GM03348 (cell line): ENCODE measurements around the gene TRMT2A.

Source experiments
- DNase-seq: peaks from one replicate; pipeline ENCODE4 v3.0.0; 2012; ENCODE audit warnings: low spot score

The TRMT2A gene

GRCh38 chr22:20063271-20064139, 53.5 kb downstream of the TRMT2A start:
- DNase-seq: no peak

DNA sequence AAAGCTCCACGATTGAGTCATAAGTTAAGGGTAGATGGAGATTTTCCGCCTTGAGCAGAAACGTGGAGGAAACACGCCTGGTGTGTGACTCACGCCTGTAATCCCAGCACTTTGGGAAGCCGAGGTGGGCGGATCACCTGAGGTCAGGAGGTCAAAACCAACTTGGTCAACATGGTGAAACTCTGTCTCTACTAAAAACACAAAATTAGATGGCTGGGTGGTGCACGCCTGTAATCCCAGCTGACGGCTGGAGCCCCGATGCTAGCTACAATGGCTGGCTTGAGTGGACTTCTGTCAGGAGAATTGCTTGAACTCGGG, 54.3 kb downstream of the TRMT2A start:
- DNase-seq: no peak

DNA sequence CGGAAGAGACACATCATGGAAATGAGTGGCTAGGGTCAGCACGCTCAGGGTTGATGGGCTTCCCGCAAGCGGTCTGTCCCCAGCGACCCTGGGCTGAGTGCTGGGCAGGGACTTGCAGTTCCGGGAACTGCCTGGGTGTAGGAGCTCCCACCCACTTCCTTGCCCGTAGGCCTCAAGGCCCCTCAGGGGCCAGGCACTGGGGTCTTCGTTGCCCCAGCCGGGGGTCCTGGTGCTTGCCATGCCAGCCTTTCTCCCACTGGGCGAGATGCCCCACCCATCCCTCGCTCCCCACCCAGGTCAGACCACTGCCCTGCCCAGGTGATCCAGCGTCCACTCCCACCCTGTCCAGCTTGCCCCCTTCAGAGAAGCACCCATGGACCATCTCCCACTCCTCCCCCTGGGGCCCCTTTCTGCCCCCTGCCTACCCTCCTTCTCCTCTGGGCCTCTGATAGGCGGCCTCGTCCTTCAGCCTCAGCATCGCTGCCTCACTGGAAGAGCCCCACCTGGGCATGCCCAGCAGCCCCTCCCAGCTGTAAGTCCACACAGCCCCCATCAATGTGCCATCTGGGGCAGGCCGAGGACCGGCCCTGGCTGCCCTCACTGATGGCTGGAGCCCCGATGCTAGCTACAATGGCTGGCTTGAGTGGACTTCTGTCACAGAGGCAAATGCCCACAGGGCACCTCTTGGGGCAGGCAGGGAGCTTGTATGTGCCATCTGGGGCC, 54.8 kb downstream of the TRMT2A start:
- DNase-seq: no peak
